HFFc6 (cell line): ENCODE data around the gene RAB9A. TPM values are rescaled to one million over a fixed set of nuclear protein-coding genes. Genes with fewer than 3 reads are reported as not detected.
A peak's percentile ranks its signal among the peaks of the same experiment; 100 is the strongest.
"Not testable (repeated sequence)": the region's sequence is repeated elsewhere in the genome, so short reads cannot be mapped to it uniquely, and the experiment has no call there.

Experiments used
- DNase-seq: peaks from one replicate; pipeline ENCODE4 v3.0.0-alpha.2; 2018
- H3K27ac Mint-ChIP-seq: 2 replicates; pipeline ENCODE4 v1.8.0; 2020; ENCODE audit warnings: mild to moderate bottlenecking, mixed read lengths
- H3K27me3 Mint-ChIP-seq: 2 replicates; pipeline ENCODE4 v1.8.0; 2021; ENCODE audit warnings: mild to moderate bottlenecking, moderate library complexity, mixed read lengths; ENCODE audit not compliant: insufficient read depth
- H3K36me3 Mint-ChIP-seq: 2 replicates; pipeline ENCODE4 v1.8.0; 2021; ENCODE audit warnings: low read depth, mixed read lengths
- H3K4me1 Mint-ChIP-seq: 2 replicates; pipeline ENCODE4 v1.8.0; 2020; ENCODE audit warnings: low read depth, mixed read lengths
- H3K4me3 Mint-ChIP-seq: 2 replicates; pipeline ENCODE4 v1.8.0; 2020; ENCODE audit warnings: mild to moderate bottlenecking, moderate library complexity, mixed read lengths
- H3K9me3 Mint-ChIP-seq: 2 replicates; pipeline ENCODE4 v1.8.0; 2020; ENCODE audit warnings: mild to moderate bottlenecking, mixed read lengths
- CTCF ChIP-seq: fragments of 200-600 bp; sonication (generic); IDR thresholded peaks from 2 replicates; pipeline ENCODE4 v1.5.0; 2021; ENCODE audit warnings: antibody characterized with exemption, mild to moderate bottlenecking
- long read RNA-seq: library from polyadenylated mRNA; unstranded; transcript quantifications from one replicate; pipeline ENCODE4 v2.0.0, GENCODE V29; 2019
- total RNA-seq, 6 experiments: library from RNA; stranded (reverse); fragmentation: NEBNext Ultra II Directional; extraction: Animal tissue kit (Norgen Biotek cat#: 25700); gene quantifications; 2 replicates in 1 of 6; 3 replicates in 5 of 6; pipeline ENCODE4 v1.2.3, GENCODE V29; 2021

The RAB9A gene
- total RNA-seq = 10 to 100 TPM; 13.5 to 18.3 (median 15.1) TPM
- long read RNA-seq, transcript RAB9A-202 (3 exons, 2,039 nt) = major isoform, 27 of 41 reads
- long read RNA-seq, transcript RAB9A-203 (2 exons, 737 nt) = minor isoform, 10 of 41 reads
- long read RNA-seq, partial matches to known transcripts = 0 of 41 reads
- long read RNA-seq, other reads (novel, unspliced or antisense) = 3 of 41 reads

GRCh38 chrX:13688958-13689740 lies at the start of gene RAB9A:
Gene RAB9A, plus strand, starts transcription at chrX:13689128. Its CDS starts 19,619 bp downstream, at chrX:13708747.
- Mint-ChIP-seq H3K27me3 (peaks cover 1% of the 10 kb centered on the region; the same call in 1 of the 2 replicates), H3K9me3 (no peaks in the 10 kb centered on the region), H3K4me1 (peaks cover 57% of the 10 kb centered on the region), H3K36me3 (no peaks in the 10 kb centered on the region), H3K4me3 (peak within 1 kb of the TSS; percentile 91), H3K27ac (peak within 1 kb of the TSS; percentile 91)
- peak; percentile 41 for DNase-seq
- no peak for TF ChIP-seq CTCF

GRCh38 chrX:13641684-13642083 lies 47.2 kb upstream of the RAB9A start:
- H3K4me3 Mint-ChIP-seq, H3K36me3 Mint-ChIP-seq, H3K27ac Mint-ChIP-seq, H3K9me3 Mint-ChIP-seq, DNase-seq, H3K27me3 Mint-ChIP-seq: not testable (repeated sequence)
- peaks cover 10% of the 10 kb centered on the region for H3K4me1 Mint-ChIP-seq

- no peak overlapping the region for H3K27ac Mint-ChIP-seq
- no peak overlapping the region for H3K4me3 Mint-ChIP-seq
- H3K9me3 Mint-ChIP-seq = no peaks in the 10 kb centered on the region
- TF ChIP-seq CTCF = no peak
- no peaks in the 10 kb centered on the region; the same call in 1 of the 2 replicates for H3K27me3 Mint-ChIP-seq
- peaks cover 32% of the 10 kb centered on the region for H3K4me1 Mint-ChIP-seq
- no peak for DNase-seq
- no peaks in the 10 kb centered on the region for H3K36me3 Mint-ChIP-seq
These were observed 43.3 kb upstream of the RAB9A start for GRCh38 chrX:13645464-13646153.

GRCh38 chrX:13646154-13646549 lies 42.8 kb upstream of the RAB9A start:
- TF ChIP-seq CTCF = peak; percentile 74
- H3K27me3 Mint-ChIP-seq = no peaks in the 10 kb centered on the region; the same call in 1 of the 2 replicates
- H3K4me3 Mint-ChIP-seq = no peak overlapping the region
- no peak overlapping the region for H3K27ac Mint-ChIP-seq
- no peaks in the 10 kb centered on the region for H3K36me3 Mint-ChIP-seq
- H3K4me1 Mint-ChIP-seq = peaks cover 38% of the 10 kb centered on the region
- H3K9me3 Mint-ChIP-seq = no peaks in the 10 kb centered on the region
- peak; percentile 39 for DNase-seq

GRCh38 chrX:13647709-13648212 lies 41.2 kb upstream of the RAB9A start:
- Mint-ChIP-seq H3K4me3 (peak overlapping the region; percentile 63), H3K27me3 (no peaks in the 10 kb centered on the region; the same call in 1 of the 2 replicates), H3K27ac (peak overlapping the region; percentile 82), H3K36me3 (no peaks in the 10 kb centered on the region), H3K9me3 (no peaks in the 10 kb centered on the region), H3K4me1 (peaks cover 49% of the 10 kb centered on the region)
- TF ChIP-seq CTCF = no peak
- peak; percentile 27 for DNase-seq

GRCh38 chrX:13648336-13648735 lies 40.6 kb upstream of the RAB9A start:
- H3K36me3 Mint-ChIP-seq = not testable (repeated sequence)

More at GRCh38 chrX:13648336-13648735, 40.6 kb upstream of the RAB9A start:
- not testable (repeated sequence) for H3K4me3 Mint-ChIP-seq, H3K27ac Mint-ChIP-seq, DNase-seq, H3K9me3 Mint-ChIP-seq, H3K27me3 Mint-ChIP-seq
- H3K4me1 Mint-ChIP-seq = peaks cover 49% of the 10 kb centered on the region
